ENCODE data around the gene SRGAP1.
"Not testable (repeated sequence)": the region's sequence is repeated elsewhere in the genome, so short reads cannot be mapped to it uniquely, and the experiment has no call there.

The SRGAP1 gene

DNA sequence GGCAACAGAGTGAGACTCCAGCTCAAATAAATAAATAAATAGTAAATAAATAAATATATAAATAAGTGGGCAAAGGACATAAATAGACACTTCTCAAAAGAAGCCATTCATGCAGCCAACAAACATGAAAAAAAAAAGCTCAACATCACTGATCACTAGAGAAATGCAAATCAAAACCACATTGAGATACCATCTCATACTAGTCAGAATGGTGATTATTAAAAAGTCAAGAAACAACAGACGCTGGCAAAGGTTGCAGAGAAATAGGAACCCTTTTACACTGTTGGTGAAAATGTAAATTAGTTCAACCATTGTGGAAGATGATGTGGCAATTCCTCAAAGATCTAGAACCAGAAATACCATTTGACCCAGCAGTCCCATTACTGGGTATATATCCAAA is 322.5 kb downstream of the SRGAP1 start:
- not testable (repeated sequence) for H3K27ac Mint-ChIP-seq; H3K27me3 Mint-ChIP-seq; ATAC-seq (replicated peaks); DNase-seq; H3K4me3 Mint-ChIP-seq; H3K4me1 Mint-ChIP-seq
- H3K36me3 Mint-ChIP-seq: peaks cover 8 to 26% of the 10 kb centered on the region in 2 donors
- H3K9me3 Mint-ChIP-seq: peaks cover 6 to 13% of the 10 kb centered on the region in 2 donors

- peaks cover 5 to 8% of the 10 kb centered on the region in 2 donors for H3K9me3 Mint-ChIP-seq
- H3K27ac Mint-ChIP-seq: no peak overlapping the region
- H3K36me3 Mint-ChIP-seq: peaks cover 4 to 14% of the 10 kb centered on the region in 2 donors
- no peaks in the 10 kb centered on the region for H3K4me1 Mint-ChIP-seq
- DNase-seq (no peak), ATAC-seq (replicated peaks) (no peak)
- no peak overlapping the region for H3K4me3 Mint-ChIP-seq
- no peaks in the 10 kb centered on the region for H3K27me3 Mint-ChIP-seq
These were observed 325.5 kb downstream of the SRGAP1 start for GRCh38 chr12:64170024-64170423.

- no peak for ATAC-seq (replicated peaks)
- no peak for DNase-seq
- H3K4me3 Mint-ChIP-seq: no peak overlapping the region
- no peak overlapping the region for H3K27ac Mint-ChIP-seq
- H3K9me3 Mint-ChIP-seq: peaks cover 1 to 6% of the 10 kb centered on the region in 2 donors
- H3K4me1 Mint-ChIP-seq: no peaks in the 10 kb centered on the region
- H3K36me3 Mint-ChIP-seq: peaks cover 4 to 6% of the 10 kb centered on the region in 2 donors
- no peaks in the 10 kb centered on the region for H3K27me3 Mint-ChIP-seq
These were observed 326.2 kb downstream of the SRGAP1 start for GRCh38 chr12:64170730-64171129.

GRCh38 chr12:64171715-64172114 is 327.2 kb downstream of the SRGAP1 start:
- no peak for DNase-seq
- no peak overlapping the region for H3K4me3 Mint-ChIP-seq
- H3K4me1 Mint-ChIP-seq: no peaks in the 10 kb centered on the region
- H3K27ac Mint-ChIP-seq: no peak overlapping the region
- peaks cover 0 to 4% of the 10 kb centered on the region in 2 donors for H3K9me3 Mint-ChIP-seq
- ATAC-seq (replicated peaks): no peak
- peaks cover 2 to 4% of the 10 kb centered on the region in 2 donors for H3K36me3 Mint-ChIP-seq
- H3K27me3 Mint-ChIP-seq: no peaks in the 10 kb centered on the region

GRCh38 chr12:64172143-64172970 is 327.9 kb downstream of the SRGAP1 start:
- DNase-seq (no peak), ATAC-seq (replicated peaks) (no peak)
- H3K27ac Mint-ChIP-seq: no peak overlapping the region
- H3K9me3 Mint-ChIP-seq: peaks cover 0 to 3% of the 10 kb centered on the region in 2 donors
- H3K27me3 Mint-ChIP-seq: no peaks in the 10 kb centered on the region
- H3K4me1 Mint-ChIP-seq: no peaks in the 10 kb centered on the region
- peaks cover 2 to 4% of the 10 kb centered on the region in 2 donors for H3K36me3 Mint-ChIP-seq
- no peak overlapping the region for H3K4me3 Mint-ChIP-seq

DNA sequence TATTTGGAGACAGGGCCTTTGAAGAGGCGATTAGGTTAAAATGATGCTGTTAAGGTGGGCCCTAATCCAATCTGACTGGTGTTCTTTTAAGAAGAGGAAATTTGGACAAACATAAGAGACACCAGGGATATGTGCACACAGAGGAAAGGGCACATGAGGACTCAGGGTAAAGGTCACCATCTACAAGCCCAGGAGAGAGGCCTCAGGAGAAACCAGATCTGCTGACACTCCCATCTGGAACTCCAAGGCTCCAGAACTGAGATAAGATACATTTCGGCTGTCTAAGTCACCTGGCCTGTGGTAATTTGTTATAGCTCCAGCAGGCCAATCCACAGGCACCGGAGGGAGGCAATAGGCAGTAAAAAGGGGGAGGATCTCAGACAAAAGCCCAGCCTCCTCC is 329.0 kb downstream of the SRGAP1 start:
- no peaks in the 10 kb centered on the region for H3K27me3 Mint-ChIP-seq
- H3K36me3 Mint-ChIP-seq: no peaks in the 10 kb centered on the region
- H3K4me3 Mint-ChIP-seq: no peak overlapping the region
- H3K4me1 Mint-ChIP-seq: no peaks in the 10 kb centered on the region
- no peak for DNase-seq
- no peak overlapping the region for H3K27ac Mint-ChIP-seq
- ATAC-seq (replicated peaks): no peak
- H3K9me3 Mint-ChIP-seq: no peaks in the 10 kb centered on the region

DNA sequence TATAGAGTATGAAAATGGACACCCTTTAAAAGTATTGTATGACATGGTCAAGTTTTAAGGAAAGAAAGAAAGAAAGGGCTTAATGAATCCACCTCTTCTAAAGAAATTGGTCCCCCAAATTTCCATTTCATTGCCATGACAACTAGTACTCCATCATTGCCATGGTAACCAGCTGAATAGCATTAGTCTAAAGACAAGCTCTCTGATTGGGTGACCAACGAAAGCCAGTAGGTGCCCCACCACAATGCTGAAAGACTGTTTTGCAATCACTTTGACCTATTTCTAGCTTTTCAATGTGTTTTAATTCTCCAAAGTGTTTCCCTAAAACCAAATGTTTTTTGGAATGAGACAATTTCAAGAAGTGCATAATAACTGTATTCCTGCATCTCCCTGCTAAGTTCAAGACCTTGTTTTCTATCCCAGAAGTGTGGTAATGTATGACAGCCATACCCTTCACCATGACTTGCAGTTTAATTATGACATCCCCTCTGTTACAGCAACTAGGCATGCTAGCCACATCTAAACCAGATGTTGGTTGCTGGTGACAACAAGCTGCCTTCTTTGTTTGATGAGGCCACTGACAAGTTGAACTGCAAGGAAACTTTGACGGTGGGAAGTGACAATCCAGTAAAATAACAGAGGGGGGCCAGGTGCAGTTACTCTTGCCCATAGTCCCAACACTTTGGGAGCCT is 330.9 kb downstream of the SRGAP1 start:
- Mint-ChIP-seq H3K36me3 (peaks cover 0 to 1% of the 10 kb centered on the region in 2 donors), H3K27me3 (no peaks in the 10 kb centered on the region), H3K4me3 (no peak overlapping the region), H3K4me1 (no peaks in the 10 kb centered on the region), H3K27ac (no peak overlapping the region), H3K9me3 (no peaks in the 10 kb centered on the region)
- ATAC-seq (replicated peaks) (no peak), DNase-seq (no peak)

GRCh38 chr12:64177001-64177400 is 332.5 kb downstream of the SRGAP1 start:
- no peak overlapping the region for H3K4me3 Mint-ChIP-seq
- H3K27me3 Mint-ChIP-seq: no peaks in the 10 kb centered on the region
- DNase-seq: no peak
- peaks cover 0 to 1% of the 10 kb centered on the region in 2 donors for H3K36me3 Mint-ChIP-seq
- peak overlapping the region; percentile 3 for H3K27ac Mint-ChIP-seq
- no peaks in the 10 kb centered on the region for H3K9me3 Mint-ChIP-seq
- ATAC-seq (replicated peaks): no peak
- H3K4me1 Mint-ChIP-seq: no peaks in the 10 kb centered on the region

DNA sequence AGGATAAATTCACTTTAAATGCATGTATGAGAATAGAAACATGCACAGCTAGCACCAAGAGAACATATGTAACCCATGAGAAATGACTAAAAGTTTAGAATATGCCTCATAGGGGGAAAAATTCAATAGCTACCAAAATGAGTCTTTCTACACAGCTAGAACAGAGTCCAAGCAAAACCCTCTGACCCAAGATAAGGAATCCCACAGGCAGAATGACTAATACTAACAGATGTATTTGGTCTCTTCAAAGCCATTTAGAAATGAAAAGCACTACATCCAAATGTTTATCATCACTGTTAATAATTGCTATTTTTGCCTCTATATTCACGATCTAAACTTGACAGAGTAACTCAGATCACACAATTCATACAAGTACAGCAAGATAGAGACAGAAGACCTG is 333.6 kb downstream of the SRGAP1 start:
- ATAC-seq (replicated peaks) (no peak), DNase-seq (no peak)
- Mint-ChIP-seq H3K36me3 (peaks cover 5 to 6% of the 10 kb centered on the region in 2 donors), H3K4me1 (no peaks in the 10 kb centered on the region), H3K27me3 (no peaks in the 10 kb centered on the region), H3K4me3 (no peak overlapping the region), H3K9me3 (no peaks in the 10 kb centered on the region), H3K27ac (no peak overlapping the region)

DNA sequence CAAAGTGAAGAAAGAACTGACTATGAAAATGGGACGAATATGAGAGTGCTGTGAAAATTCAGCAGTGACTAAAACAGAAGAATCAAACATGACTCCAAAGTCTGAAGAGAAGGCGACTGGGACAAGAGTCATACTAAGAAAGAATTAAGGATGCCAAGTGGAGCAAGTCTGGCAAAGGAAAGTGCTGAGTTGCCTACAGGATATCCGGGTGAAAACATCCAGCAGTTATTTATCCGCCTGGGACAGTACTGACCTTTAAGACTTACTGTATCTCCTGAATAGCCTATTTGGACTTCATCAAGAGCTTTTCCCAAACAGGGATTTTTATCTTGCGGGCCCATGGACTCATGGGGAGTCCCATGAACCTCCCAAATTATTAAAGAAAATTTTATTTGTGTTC is 336.5 kb downstream of the SRGAP1 start:
- H3K27ac Mint-ChIP-seq: peak overlapping the region; percentile 52
- peaks cover 0 to 2% of the 10 kb centered on the region in 2 donors for H3K9me3 Mint-ChIP-seq
- DNase-seq: no peak
- no peaks in the 10 kb centered on the region for H3K27me3 Mint-ChIP-seq
- no peaks in the 10 kb centered on the region for H3K4me1 Mint-ChIP-seq
- H3K4me3 Mint-ChIP-seq: no peak overlapping the region
- peaks cover 9 to 18% of the 10 kb centered on the region in 2 donors for H3K36me3 Mint-ChIP-seq
- no peak for ATAC-seq (replicated peaks)

GRCh38 chr12:64181430-64182291 is 337.2 kb downstream of the SRGAP1 start:
- DNase-seq: no peak
- Mint-ChIP-seq H3K27ac (no peak overlapping the region), H3K9me3 (peaks cover 0 to 2% of the 10 kb centered on the region in 2 donors), H3K36me3 (peaks cover 9 to 18% of the 10 kb centered on the region in 2 donors), H3K27me3 (no peaks in the 10 kb centered on the region), H3K4me1 (no peaks in the 10 kb centered on the region), H3K4me3 (no peak overlapping the region)
- no peak for ATAC-seq (replicated peaks)

GRCh38 chr12:64184216-64184615 is 339.7 kb downstream of the SRGAP1 start:
- peaks cover 14 to 27% of the 10 kb centered on the region in 2 donors for H3K36me3 Mint-ChIP-seq
- peaks cover 0 to under 1% of the 10 kb centered on the region in 2 donors for H3K4me1 Mint-ChIP-seq
- no peaks in the 10 kb centered on the region for H3K27me3 Mint-ChIP-seq
- ATAC-seq (replicated peaks) (no peak), DNase-seq (no peak)
- H3K4me3 Mint-ChIP-seq: no peak overlapping the region
- no peak overlapping the region for H3K27ac Mint-ChIP-seq
- peaks cover 0 to 4% of the 10 kb centered on the region in 2 donors for H3K9me3 Mint-ChIP-seq

- Mint-ChIP-seq H3K36me3 (peaks cover 15 to 31% of the 10 kb centered on the region in 2 donors), H3K4me1 (peaks cover 0 to 8% of the 10 kb centered on the region in 2 donors), H3K9me3 (peaks cover 0 to 4% of the 10 kb centered on the region in 2 donors), H3K27ac (no peak overlapping the region), H3K4me3 (no peak overlapping the region), H3K27me3 (no peaks in the 10 kb centered on the region)
- ATAC-seq (replicated peaks) (peak in 1 of 2 donors; percentile 76), DNase-seq (no peak)
These were observed 342.3 kb downstream of the SRGAP1 start for GRCh38 chr12:64186789-64187188.

DNA sequence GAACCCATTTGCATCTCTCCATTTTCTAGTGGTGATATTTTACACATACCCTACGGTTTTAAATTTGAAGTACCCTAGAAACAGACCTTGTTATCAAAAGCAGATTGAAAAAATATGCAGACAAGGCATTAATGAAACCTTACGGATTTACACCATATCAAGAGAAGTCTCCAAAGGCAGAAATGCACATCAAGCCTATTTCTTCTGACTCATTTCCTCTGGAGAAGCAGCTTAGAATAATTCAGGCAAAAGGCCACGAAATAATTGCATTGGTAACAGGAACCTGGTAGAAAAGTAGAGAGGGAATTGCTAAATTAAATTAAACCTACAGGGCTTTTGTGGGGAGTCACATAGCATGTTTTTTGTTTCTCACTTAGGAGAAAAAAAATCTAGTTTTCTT is 342.9 kb downstream of the SRGAP1 start:
- H3K9me3 Mint-ChIP-seq: peaks cover 0 to 4% of the 10 kb centered on the region in 2 donors
- no peak overlapping the region for H3K27ac Mint-ChIP-seq

More for the DNA sequence above, 342.9 kb downstream of the SRGAP1 start:
- ATAC-seq (replicated peaks): no peak
- no peak for DNase-seq
- no peaks in the 10 kb centered on the region for H3K27me3 Mint-ChIP-seq
- peaks cover 0 to 8% of the 10 kb centered on the region in 2 donors for H3K4me1 Mint-ChIP-seq
- H3K36me3 Mint-ChIP-seq: peaks cover 20 to 34% of the 10 kb centered on the region in 2 donors
- H3K4me3 Mint-ChIP-seq: no peak overlapping the region
